Ovary (tissue), 3 donors: Measurements from ENCODE around the gene C1QTNF12.

Experiments
- POLR2A ChIP-seq: fragments of 450-650 bp; IDR thresholded peaks from one replicate; pipeline ENCODE4 v1.6.1; 2017; ENCODE audit warnings: antibody characterized with exemption, mild to moderate bottlenecking, moderate library complexity
- TF ChIP-seq, protein P1 (sequence below), 3 donors: fragments of 450-650 bp in 2 of 3; fragments of 200-600 bp in 1 of 3; IDR thresholded peaks; one replicate each; pipeline versions ENCODE4 v1.5.1 to v1.8.0; 2016 to 2022; ENCODE audit warnings: antibody characterized with exemption in 3 of 3, mild to moderate bottlenecking in 1 of 3
- donor health status: DM: no; HTN: no; CAD: no.

DNA sequence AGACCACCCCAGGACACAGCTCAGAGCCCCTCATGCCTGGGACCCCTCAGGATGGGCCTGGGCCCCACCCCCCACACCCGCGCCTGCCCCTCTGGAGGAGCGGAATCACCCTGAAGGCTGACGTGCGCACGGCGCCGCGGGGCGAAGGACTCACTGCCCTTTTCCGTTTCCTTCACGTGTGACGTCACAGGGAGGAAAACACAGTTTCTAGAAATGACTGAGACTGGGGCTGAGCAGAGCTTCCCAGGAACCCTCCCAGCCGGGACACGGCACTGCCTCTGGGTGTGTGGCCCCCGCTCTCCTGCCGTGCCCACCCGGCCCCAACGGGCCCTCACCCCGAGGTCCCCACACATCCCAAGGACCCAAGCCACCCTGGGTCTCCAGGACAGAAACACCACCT, 27.2 kb downstream of the C1QTNF12 start:
- TF ChIP-seq, protein P1, sequence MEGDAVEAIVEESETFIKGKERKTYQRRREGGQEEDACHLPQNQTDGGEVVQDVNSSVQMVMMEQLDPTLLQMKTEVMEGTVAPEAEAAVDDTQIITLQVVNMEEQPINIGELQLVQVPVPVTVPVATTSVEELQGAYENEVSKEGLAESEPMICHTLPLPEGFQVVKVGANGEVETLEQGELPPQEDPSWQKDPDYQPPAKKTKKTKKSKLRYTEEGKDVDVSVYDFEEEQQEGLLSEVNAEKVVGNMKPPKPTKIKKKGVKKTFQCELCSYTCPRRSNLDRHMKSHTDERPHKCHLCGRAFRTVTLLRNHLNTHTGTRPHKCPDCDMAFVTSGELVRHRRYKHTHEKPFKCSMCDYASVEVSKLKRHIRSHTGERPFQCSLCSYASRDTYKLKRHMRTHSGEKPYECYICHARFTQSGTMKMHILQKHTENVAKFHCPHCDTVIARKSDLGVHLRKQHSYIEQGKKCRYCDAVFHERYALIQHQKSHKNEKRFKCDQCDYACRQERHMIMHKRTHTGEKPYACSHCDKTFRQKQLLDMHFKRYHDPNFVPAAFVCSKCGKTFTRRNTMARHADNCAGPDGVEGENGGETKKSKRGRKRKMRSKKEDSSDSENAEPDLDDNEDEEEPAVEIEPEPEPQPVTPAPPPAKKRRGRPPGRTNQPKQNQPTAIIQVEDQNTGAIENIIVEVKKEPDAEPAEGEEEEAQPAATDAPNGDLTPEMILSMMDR (IDR thresholded peaks at IDR 0.05), result no peak
- no peak for TF ChIP-seq POLR2A
